ENCODE results near the gene MPC2.
"Not testable (repeated sequence)": the region's sequence is repeated elsewhere in the genome, so short reads cannot be mapped to it uniquely, and the experiment has no call there.

The MPC2 gene

GRCh38 chr1:167904652-167905130 lies 32.2 kb downstream of the MPC2 start:
- DNase-seq (ENCODE audit: low spot score): no peak

- DNase-seq (ENCODE audit: low spot score): no peak
Measured at GRCh38 chr1:167900907-167901306, 36.0 kb downstream of the MPC2 start.

- no peak for DNase-seq (ENCODE audit: low spot score)
Measured at GRCh38 chr1:167899253-167899681, 37.6 kb downstream of the MPC2 start.

DNA sequence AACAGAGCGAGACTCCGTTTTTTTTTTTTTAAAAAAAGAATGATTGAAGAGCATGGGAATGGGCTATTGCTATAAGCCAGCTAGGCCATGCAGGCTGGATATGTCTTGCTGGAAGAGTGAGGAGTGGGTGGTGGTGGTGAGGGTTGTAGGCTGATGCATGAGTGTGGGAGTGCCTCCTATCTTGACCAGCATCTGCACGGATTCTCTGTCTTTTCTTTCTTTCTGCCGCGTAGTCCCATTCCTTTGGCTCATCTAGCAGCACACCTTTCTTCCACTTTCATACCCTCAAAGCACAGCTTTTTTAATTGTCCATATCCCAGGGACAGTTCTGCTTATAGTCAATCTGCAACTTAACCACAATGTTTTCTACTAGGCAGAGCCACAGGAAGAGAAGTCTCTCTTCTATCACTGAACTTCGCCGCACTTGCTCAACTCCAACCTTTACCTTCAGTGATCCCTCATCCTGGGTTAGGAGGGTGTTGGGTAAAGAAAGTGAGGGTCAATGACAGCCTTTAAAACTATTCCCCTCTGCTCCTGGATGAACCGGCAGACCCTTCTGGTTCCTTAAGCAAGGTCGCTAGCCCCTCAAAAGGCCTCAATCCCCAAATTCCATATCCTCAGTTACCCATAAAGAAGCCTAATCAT lies 38.2 kb downstream of the MPC2 start:
- no peak for DNase-seq (ENCODE audit: low spot score)

DNA sequence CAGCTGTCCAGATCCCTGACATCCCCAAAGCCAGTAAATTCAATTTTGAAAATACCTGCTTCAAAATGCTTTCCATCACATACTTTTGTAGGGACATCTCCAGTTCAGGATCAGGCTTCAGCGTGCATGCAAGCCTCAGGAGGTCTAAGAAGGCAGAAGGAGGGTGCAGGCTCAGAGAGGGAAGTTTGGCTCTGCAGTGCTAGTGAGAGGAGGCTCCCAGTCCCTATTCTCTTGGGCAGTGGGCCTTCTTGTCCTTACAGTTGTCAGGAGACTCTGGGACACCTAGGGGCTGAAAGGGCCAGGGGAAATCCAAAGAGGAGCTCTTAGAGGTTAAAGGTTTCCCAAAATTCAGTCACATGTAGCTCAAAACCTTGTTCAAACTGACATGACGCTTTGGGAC lies 43.1 kb downstream of the MPC2 start:
- no peak for DNase-seq (ENCODE audit: low spot score)

GRCh38 chr1:167890400-167890799 lies 46.5 kb downstream of the MPC2 start:
- DNase-seq (ENCODE audit: low spot score): no peak

- DNase-seq (ENCODE audit: low spot score): not testable (repeated sequence)
Measured at GRCh38 chr1:167887187-167887586, 49.7 kb downstream of the MPC2 start.

GRCh38 chr1:167882376-167882775 lies 54.5 kb downstream of the MPC2 start:
- no peak for DNase-seq (ENCODE audit: low spot score)

GRCh38 chr1:167881786-167882185 lies 55.1 kb downstream of the MPC2 start:
- DNase-seq (ENCODE audit: low spot score): no peak

- DNase-seq (ENCODE audit: low spot score): no peak
Measured at GRCh38 chr1:167881069-167881468, 55.8 kb downstream of the MPC2 start.

- DNase-seq (ENCODE audit: low spot score): no peak
Measured at GRCh38 chr1:167880580-167881021, 56.3 kb downstream of the MPC2 start.

- no peak for DNase-seq (ENCODE audit: low spot score)
Measured at GRCh38 chr1:167879508-167879907, 57.4 kb downstream of the MPC2 start.

DNA sequence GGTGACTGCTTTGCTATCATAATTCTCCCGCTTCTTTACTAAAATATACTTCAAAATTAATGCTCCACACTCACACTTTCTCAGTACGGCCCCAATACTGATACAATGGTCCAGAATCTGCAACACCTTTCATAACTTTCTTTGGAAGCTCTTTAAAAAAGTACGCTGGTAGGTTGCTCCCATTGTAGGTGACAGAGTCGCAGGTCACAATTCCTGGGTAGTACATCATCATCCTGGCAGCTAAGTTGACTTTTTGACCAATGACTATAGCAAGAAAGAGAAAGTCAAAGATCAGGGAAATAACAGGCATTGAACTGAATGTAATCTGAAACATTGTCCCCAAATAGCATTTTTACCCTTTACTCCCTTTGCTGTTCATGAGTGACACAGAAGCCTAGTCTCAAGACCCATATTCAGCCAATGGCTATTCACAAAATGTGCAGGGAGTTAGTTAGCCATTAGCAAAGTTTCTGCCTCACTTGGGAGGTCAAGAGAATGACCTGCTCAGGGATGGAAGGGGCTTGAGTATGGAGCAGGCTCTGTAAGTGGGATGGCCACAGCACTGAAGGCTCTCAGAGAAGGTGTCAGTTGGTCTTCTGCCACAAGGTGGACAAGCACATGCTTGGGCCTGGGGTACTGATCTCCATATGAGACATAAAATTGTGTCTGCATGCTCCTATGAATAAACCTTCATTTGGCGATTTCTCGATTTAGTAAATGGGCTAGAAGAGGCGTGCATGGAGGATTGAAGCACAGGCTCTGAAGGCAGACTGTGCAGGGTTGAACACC lies 58.3 kb downstream of the MPC2 start:
- no peak for DNase-seq (ENCODE audit: low spot score)

- no peak for DNase-seq (ENCODE audit: low spot score)
Measured at GRCh38 chr1:167876597-167877175, 60.2 kb downstream of the MPC2 start.

DNA sequence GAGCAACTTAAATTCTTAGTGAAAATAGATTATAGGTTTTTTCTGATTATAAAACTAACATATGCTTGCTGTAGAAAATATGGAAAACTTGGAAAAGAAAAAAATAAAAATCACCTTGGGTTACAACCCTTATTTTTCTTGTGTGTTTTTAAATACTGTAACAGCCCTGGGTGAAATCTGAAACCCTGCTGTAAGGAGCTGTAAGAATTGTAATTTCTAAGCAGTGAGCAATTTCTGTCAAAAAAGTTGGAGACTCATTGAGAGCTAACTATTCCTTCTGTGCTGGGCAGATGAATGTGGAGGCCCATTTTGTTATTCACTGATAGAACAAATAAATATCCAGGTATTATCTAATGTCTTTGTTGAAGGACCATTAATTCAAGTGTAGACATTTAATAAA lies 65.5 kb downstream of the MPC2 start:
- no peak for DNase-seq (ENCODE audit: low spot score)

DNA sequence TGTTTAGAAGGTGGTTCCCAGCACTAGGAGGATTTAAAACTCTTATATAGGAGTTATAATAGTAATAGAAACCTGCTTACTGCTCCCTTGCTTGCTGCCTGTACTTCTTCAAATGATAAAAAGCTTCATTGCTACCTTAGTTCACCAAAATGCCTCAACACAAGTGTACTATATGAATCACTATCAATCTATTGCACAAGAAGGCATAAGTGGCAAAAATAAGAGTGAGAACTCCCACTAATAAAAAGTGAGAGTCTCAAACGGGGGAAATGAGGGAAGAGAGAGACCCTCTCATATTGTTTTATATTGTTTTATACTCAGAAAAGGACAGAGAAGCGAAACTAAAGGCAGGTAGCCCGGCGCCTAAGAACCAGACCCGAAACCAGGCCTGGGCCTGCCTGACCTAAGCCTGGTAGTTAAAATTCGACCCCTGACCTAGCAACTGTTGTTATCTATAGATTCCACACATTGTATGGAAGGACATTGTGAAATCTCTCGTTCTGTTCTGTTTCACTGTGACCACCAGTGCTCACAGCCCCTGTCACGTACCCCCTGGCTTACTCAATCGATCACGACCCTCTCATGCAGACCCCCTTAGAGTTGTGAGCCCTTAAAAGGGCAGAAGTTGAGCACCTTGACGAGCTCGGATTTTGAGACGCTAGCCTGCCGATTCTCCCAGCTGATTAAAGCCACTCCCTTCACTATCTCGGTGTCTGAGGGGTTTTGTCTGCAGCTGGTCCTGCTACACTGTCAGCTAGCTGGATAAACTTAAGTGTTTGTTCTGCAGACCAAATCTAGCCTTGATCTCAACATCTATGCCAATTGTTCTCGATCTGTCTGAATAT lies 67.5 kb downstream of the MPC2 start:
- not testable (repeated sequence) for DNase-seq (ENCODE audit: low spot score)

GRCh38 chr1:167866739-167867414 lies 70.0 kb downstream of the MPC2 start:
- DNase-seq (ENCODE audit: low spot score): not testable (repeated sequence)
